Measurements from ENCODE around the gene MALAT1.

The MALAT1 gene

GRCh38 chr11:65479184-65480145 lies 19.4 kb upstream of the MALAT1 start:
- peak; percentile 77 for DNase-seq

GRCh38 chr11:65482306-65482850 lies 16.5 kb upstream of the MALAT1 start:
- DNase-seq, result peak; percentile 46

GRCh38 chr11:65485920-65486219 lies 13.0 kb upstream of the MALAT1 start:
- no peak for DNase-seq

- no peak for DNase-seq
Measured at GRCh38 chr11:65486570-65487466, 12.0 kb upstream of the MALAT1 start.

- peak; percentile 100 for DNase-seq
Measured at GRCh38 chr11:65487467-65488272, 11.2 kb upstream of the MALAT1 start.

- DNase-seq, result peak; percentile 40
Measured at GRCh38 chr11:65488273-65489034, 10.4 kb upstream of the MALAT1 start.

GRCh38 chr11:65489035-65489705 lies 9.7 kb upstream of the MALAT1 start:
- peak; percentile 78 for DNase-seq

- peak; percentile 28 for DNase-seq
Measured at GRCh38 chr11:65489706-65490320, 9.0 kb upstream of the MALAT1 start.

- no peak for DNase-seq
Measured at GRCh38 chr11:65491163-65491465, 7.7 kb upstream of the MALAT1 start.

GRCh38 chr11:65491614-65492386 lies 7.0 kb upstream of the MALAT1 start:
- DNase-seq, result peak; percentile 95

GRCh38 chr11:65492387-65492636 lies 6.5 kb upstream of the MALAT1 start:
- DNase-seq, result no peak

GRCh38 chr11:65492637-65493366 lies 6.0 kb upstream of the MALAT1 start:
- peak; percentile 83 for DNase-seq

- peak; percentile 96 for DNase-seq
Measured at GRCh38 chr11:65493367-65494176, 5.3 kb upstream of the MALAT1 start.

- peak; percentile 69 for DNase-seq
Measured at GRCh38 chr11:65496304-65497140, 2.3 kb upstream of the MALAT1 start.

GRCh38 chr11:65497141-65498041 lies 1.5 kb upstream of the MALAT1 start:
- DNase-seq, result peak; percentile 99

GRCh38 chr11:65498042-65498726 lies 661 bp upstream of the MALAT1 start:
- peak; percentile 74 for DNase-seq
